SH-SY5Y (cell line): Measurements from ENCODE around the gene ZNF333.

ENCODE experiments used
- GATA2 ChIP-seq: IDR thresholded peaks from 2 replicates; pipeline ENCODE4 v1.6.1; 2011; ENCODE audit warnings: mild to moderate bottlenecking, low read depth, low read length
- GATA3 ChIP-seq: IDR thresholded peaks from 2 replicates; pipeline ENCODE4 v1.6.1; 2011; ENCODE audit warnings: low read depth, mild to moderate bottlenecking, low read length, moderate library complexity

- TF ChIP-seq GATA2 (no peak), GATA3 (no peak)
These were observed 11.6 kb upstream of the ZNF333 start for GRCh38 chr19:14678199-14678598.
